Caco-2 (cell line): ENCODE data around the gene AMN1. TPM values are rescaled to one million over a fixed set of nuclear protein-coding genes. Genes with fewer than 3 reads are reported as not detected.

ENCODE experiments used
- Bru-seq: library from RNA; stranded (reverse); fragments of 400-500 nt; gene quantifications from one replicate; lab custom pipeline; 2021; lab: Mats Ljungman, UMichigan
- BruChase-seq, 2 experiments: library from RNA; stranded (reverse); fragments of 400-500 nt; gene quantifications; one replicate each; lab custom pipeline; 2021; lab: Mats Ljungman, UMichigan
- BruUV-seq: library from RNA; stranded (reverse); fragments of 400-500 nt; replicated peaks from 2 replicates; lab custom pipeline; 2021; lab: Mats Ljungman, UMichigan
- CTCF ChIA-PET: fragments of 300-600 bp; sonication (Branson Sonifier 250); formaldehyde crosslinking; loops from one replicate; lab custom pipeline; 2022; ENCODE audit warnings: antibody characterized with exemption; lab: Charles Lee
- POLR2A ChIA-PET: fragments of 300-600 bp; sonication (Branson Sonifier 250); formaldehyde crosslinking; loops from one replicate; lab custom pipeline; 2022; ENCODE audit warnings: antibody characterized with exemption; lab: Charles Lee
- DNase-seq, 2 experiments: peaks; one replicate each; pipeline versions ENCODE4 v3.0.0 to v3.0.0-alpha.2; 2020 to 2022
- H3K27me3 ChIP-seq: replicated peaks from 2 replicates; pipeline ENCODE4 v1.6.0; 2011; ENCODE audit warnings: low read length; ENCODE audit not compliant: control insufficient read depth, insufficient read depth
- H3K36me3 ChIP-seq: 2 replicates; pipeline ENCODE4 v1.5.1; 2011; ENCODE audit warnings: low read length; ENCODE audit not compliant: control insufficient read depth, insufficient read depth
- H3K4me1 ChIP-seq: fragments of 250-450 bp; sonication (Bioruptor Pico); 2 replicates; pipeline ENCODE4 v1.5.1; 2020; ENCODE audit warnings: mild to moderate bottlenecking
- H3K4me3 ChIP-seq: 2 replicates; pipeline ENCODE4 v1.5.1; 2011; ENCODE audit warnings: low read depth, mild to moderate bottlenecking, control low read depth, low read length
- H3K9me3 ChIP-seq: fragments of 250-450 bp; sonication (Bioruptor Pico); 2 replicates; pipeline ENCODE4 v1.5.1; 2020; ENCODE audit warnings: mild to moderate bottlenecking, moderate library complexity
- H3K27ac Mint-ChIP-seq: one replicate; pipeline ENCODE4 v1.8.0; 2022; ENCODE audit warnings: mixed read lengths; ENCODE audit not compliant: unreplicated experiment
- H3K27me3 Mint-ChIP-seq: one replicate; pipeline ENCODE4 v1.8.0; 2022; ENCODE audit warnings: mixed read lengths; ENCODE audit not compliant: insufficient read depth, unreplicated experiment
- H3K36me3 Mint-ChIP-seq: one replicate; pipeline ENCODE4 v1.8.0; 2022; ENCODE audit warnings: mild to moderate bottlenecking, mixed read lengths; ENCODE audit not compliant: insufficient read depth, unreplicated experiment
- H3K4me1 Mint-ChIP-seq: one replicate; pipeline ENCODE4 v1.8.0; 2022; ENCODE audit warnings: low read depth, mixed read lengths; ENCODE audit not compliant: unreplicated experiment
- H3K4me3 Mint-ChIP-seq: one replicate; pipeline ENCODE4 v1.8.0; 2022; ENCODE audit warnings: mild to moderate bottlenecking, moderate library complexity, mixed read lengths; ENCODE audit not compliant: unreplicated experiment
- H3K9me3 Mint-ChIP-seq: one replicate; pipeline ENCODE4 v1.8.0; 2022; ENCODE audit warnings: mixed read lengths; ENCODE audit not compliant: unreplicated experiment
- intact Hi-C: fragments of 100-400 bp; cut with micrococcal nuclease; formaldehyde crosslinking; loops from one replicate; pipeline ENCODE4 v1.10.0; 2022; ENCODE audit not compliant: unreplicated experiment
- long read RNA-seq: library from polyadenylated mRNA; stranded (forward); transcript quantifications from one replicate; pipeline ENCODE4 v2.0.0, GENCODE V29; 2022
- total RNA-seq: library from RNA; stranded (reverse); gene quantifications from 2 replicates; pipeline ENCODE4 v1.2.3, GENCODE V29; 2022
- TF ChIP-seq, protein P1 (sequence below), 2 experiments: fragments of 200-600 bp in 1 of 2; IDR thresholded peaks; 1 replicate in 1 of 2; 2 replicates in 1 of 2; pipeline versions ENCODE4 v1.5.1 to v1.8.0; 2011 to 2022; ENCODE audit warnings: antibody characterized with exemption in 1 of 2, control low read depth in 1 of 2, inconsistent platforms in 1 of 2, low read depth in 1 of 2, low read length in 1 of 2, mild to moderate bottlenecking in 1 of 2, moderate library complexity in 1 of 2; ENCODE audit not compliant: insufficient read depth in 1 of 2, severe bottlenecking in 1 of 2, unreplicated experiment in 1 of 2

Gene AMN1
- 6.2 and 8.8 TPM in 2 replicates for total RNA-seq
- Bru-seq, nascent RNA: percentile 59 among the genes with signal in this experiment
- percentile 54 among the genes with signal in this experiment for BruChase-seq, experiment 1, labeled RNA remaining after a 2-hour chase
- BruChase-seq, experiment 2, labeled RNA remaining after a 6-hour chase: percentile 55 among the genes with signal in this experiment
- long read RNA-seq, transcript AMN1-201 (7 exons, 2,110 nt): major isoform, 6 of 10 reads
- long read RNA-seq, partial matches to known transcripts: 0 of 10 reads
- long read RNA-seq, other reads (novel, unspliced or antisense): 3 of 10 reads

- POLR2A ChIA-PET: interaction anchor here (0.6 to 1.3 kb wide), 8 partner anchors 14 to 340 kb away, joined by 3 to 8 read pairs (median 4); partner anchors contain the start of gene ETFBKMT
- intact Hi-C loops: loop anchor here (1.0 to 2.0 kb wide), 6 partner anchors 14 to 230 kb away; partner anchors contain the start of genes ETFBKMT and RESF1
- CTCF ChIA-PET: interaction anchor here (0.6 to 1.6 kb wide), 6 partner anchors 14 to 86 kb away, joined by 3 to 6 read pairs (median 3); partner anchors contain the start of gene ETFBKMT
- Histone ChIP-seq H3K4me3 (peak within 1 kb of the TSS; percentile 78), H3K27me3 (no peaks in the 10 kb centered on the region), H3K4me1 (peaks cover 35% of the 10 kb centered on the region), H3K9me3 (peaks cover 35% of the 10 kb centered on the region), H3K36me3 (no peaks in the 10 kb centered on the region)
- TF ChIP-seq, protein P1, sequence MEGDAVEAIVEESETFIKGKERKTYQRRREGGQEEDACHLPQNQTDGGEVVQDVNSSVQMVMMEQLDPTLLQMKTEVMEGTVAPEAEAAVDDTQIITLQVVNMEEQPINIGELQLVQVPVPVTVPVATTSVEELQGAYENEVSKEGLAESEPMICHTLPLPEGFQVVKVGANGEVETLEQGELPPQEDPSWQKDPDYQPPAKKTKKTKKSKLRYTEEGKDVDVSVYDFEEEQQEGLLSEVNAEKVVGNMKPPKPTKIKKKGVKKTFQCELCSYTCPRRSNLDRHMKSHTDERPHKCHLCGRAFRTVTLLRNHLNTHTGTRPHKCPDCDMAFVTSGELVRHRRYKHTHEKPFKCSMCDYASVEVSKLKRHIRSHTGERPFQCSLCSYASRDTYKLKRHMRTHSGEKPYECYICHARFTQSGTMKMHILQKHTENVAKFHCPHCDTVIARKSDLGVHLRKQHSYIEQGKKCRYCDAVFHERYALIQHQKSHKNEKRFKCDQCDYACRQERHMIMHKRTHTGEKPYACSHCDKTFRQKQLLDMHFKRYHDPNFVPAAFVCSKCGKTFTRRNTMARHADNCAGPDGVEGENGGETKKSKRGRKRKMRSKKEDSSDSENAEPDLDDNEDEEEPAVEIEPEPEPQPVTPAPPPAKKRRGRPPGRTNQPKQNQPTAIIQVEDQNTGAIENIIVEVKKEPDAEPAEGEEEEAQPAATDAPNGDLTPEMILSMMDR (IDR thresholded peaks at IDR 0.05; ENCODE audit: insufficient read depth in 1 of 2, low read depth in 1 of 2, low read length in 1 of 2, severe bottlenecking in 1 of 2, unreplicated experiment in 1 of 2): no peak
- peak; percentile 100 for DNase-seq
- H3K36me3 Mint-ChIP-seq: peaks cover 46% of the 10 kb centered on the region
- no peaks in the 10 kb centered on the region for H3K27me3 Mint-ChIP-seq
- H3K9me3 Mint-ChIP-seq: peaks cover 30% of the 10 kb centered on the region
- BruUV-seq: no TSS peak
- H3K4me1 Mint-ChIP-seq: peaks cover 21% of the 10 kb centered on the region
- H3K4me3 Mint-ChIP-seq: peak within 1 kb of the TSS; percentile 95
- peak within 1 kb of the TSS; percentile 98 for H3K27ac Mint-ChIP-seq
These were observed at the start of gene AMN1 for GRCh38 chr12:31728917-31729640. Gene AMN1 (minus strand): TSS chr12:31729021. CDS start chr12:31729008, 13 bp downstream.

GRCh38 chr12:31773867-31774266 is 45.0 kb upstream of the AMN1 start:
- Histone ChIP-seq H3K36me3 (no peaks in the 10 kb centered on the region), H3K9me3 (peaks cover 15% of the 10 kb centered on the region), H3K4me1 (peaks cover 32% of the 10 kb centered on the region), H3K27me3 (no peaks in the 10 kb centered on the region), H3K4me3 (no peak overlapping the region)
- peak; percentile 59 to 78 for DNase-seq
- peaks cover 13% of the 10 kb centered on the region for H3K36me3 Mint-ChIP-seq
- ChIA-PET CTCF (no interaction called here), POLR2A (interaction anchor here (0.6 kb wide), 1 partner anchor 41 kb away, joined by 3 read pairs; no protein-coding TSS in a partner anchor)
- no TSS peak for BruUV-seq
- H3K4me1 Mint-ChIP-seq: peaks cover 26% of the 10 kb centered on the region
- TF ChIP-seq, protein P1 (IDR thresholded peaks at IDR 0.05; ENCODE audit: insufficient read depth in 1 of 2, low read depth in 1 of 2, low read length in 1 of 2, severe bottlenecking in 1 of 2, unreplicated experiment in 1 of 2): no peak
- H3K4me3 Mint-ChIP-seq: peak overlapping the region; percentile 16
- H3K27me3 Mint-ChIP-seq: no peaks in the 10 kb centered on the region
- intact Hi-C loops: loop anchor here (1.0 to 10.0 kb wide), 11 partner anchors 17 to 501 kb away; partner anchors contain the start of genes AMN1, ETFBKMT and RESF1
- peak overlapping the region; percentile 89 for H3K27ac Mint-ChIP-seq
- H3K9me3 Mint-ChIP-seq: peaks cover 23% of the 10 kb centered on the region
